Karpas-422 (cell line): ENCODE data around the gene SMARCB1. TPM values are rescaled to one million over a fixed set of nuclear protein-coding genes. Genes with fewer than 3 reads are reported as not detected.

Experiments used
- DNase-seq: peaks from one replicate; pipeline ENCODE4 v3.0.0-alpha.2; 2015
- H2AFZ ChIP-seq: fragments of 200-600 bp; sonication (generic); 2 replicates; pipeline ENCODE4 v1.6.1; 2014; ENCODE audit warnings: antibody characterized with exemption, low read length, mixed read lengths
- H3K27ac ChIP-seq: fragments of 200-600 bp; sonication (generic); 2 replicates; pipeline ENCODE4 v1.5.1; 2014; ENCODE audit warnings: mild to moderate bottlenecking, low read length, moderate library complexity
- H3K27me3 ChIP-seq: fragments of 200-600 bp; sonication (generic); 2 replicates; pipeline ENCODE4 v1.6.1; 2014; ENCODE audit warnings: low read length, mixed read lengths
- H3K36me3 ChIP-seq: fragments of 200-600 bp; sonication (generic); 2 replicates; pipeline ENCODE4 v1.6.1; 2014; ENCODE audit warnings: low read length, mixed read lengths; ENCODE audit not compliant: insufficient read depth
- H3K4me1 ChIP-seq: fragments of 200-600 bp; sonication (generic); 2 replicates; pipeline ENCODE4 v1.6.1; 2014; ENCODE audit warnings: mild to moderate bottlenecking, low read length, mixed read lengths
- H3K4me2 ChIP-seq: fragments of 200-600 bp; sonication (generic); 2 replicates; pipeline ENCODE4 v1.6.1; 2014; ENCODE audit warnings: low read length, low read depth, mild to moderate bottlenecking; ENCODE audit not compliant: poor library complexity, severe bottlenecking
- H3K4me3 ChIP-seq: fragments of 200-600 bp; sonication (generic); 2 replicates; pipeline ENCODE4 v1.5.1; 2014; ENCODE audit warnings: mild to moderate bottlenecking, antibody characterized with exemption, low read length, mixed read lengths
- H3K79me2 ChIP-seq: fragments of 200-600 bp; sonication (generic); 2 replicates; pipeline ENCODE4 v1.6.1; 2014; ENCODE audit warnings: mild to moderate bottlenecking, low read length, mixed read lengths
- H3K9ac ChIP-seq: fragments of 200-600 bp; sonication (generic); 2 replicates; pipeline ENCODE4 v1.6.0; 2014; ENCODE audit warnings: low read length
- H3K9me2 ChIP-seq: fragments of 200-600 bp; sonication (generic), shearing (Covaris generic); replicated peaks from 2 replicates; pipeline ENCODE4 v1.6.0; 2014; ENCODE audit warnings: mild to moderate bottlenecking, low read length, moderate library complexity; ENCODE audit not compliant: insufficient read depth
- H3K9me3 ChIP-seq: fragments of 300-700, 200-600 bp; sonication (generic); 2 replicates; pipeline ENCODE4 v1.6.1; 2014; ENCODE audit warnings: low read length, mixed read lengths
- H4K20me1 ChIP-seq: fragments of 200-600 bp; sonication (generic); 2 replicates; pipeline ENCODE4 v1.6.1; 2014; ENCODE audit warnings: mild to moderate bottlenecking, antibody characterized with exemption, low read length, low read depth; ENCODE audit not compliant: insufficient read depth
- total RNA-seq: library from RNA; depleted of rRNA; stranded (reverse); fragments of >200 nt; shearing (Covaris generic); gene quantifications from 2 replicates; pipeline ENCODE4 v1.2.3, GENCODE V29; 2014; ENCODE audit warnings: low replicate concordance

The SMARCB1 gene
- total RNA-seq, 1 experiment from 2014 or later, result 400 TPM

- no peak overlapping the region for H3K27ac ChIP-seq
- no peaks in the 10 kb centered on the region for H3K9me2 ChIP-seq
- H3K4me2 ChIP-seq, result no peak overlapping the region
- peaks cover 20% of the 10 kb centered on the region for H3K79me2 ChIP-seq
- H3K4me3 ChIP-seq, result no peak overlapping the region
- peaks cover 83% of the 10 kb centered on the region for H3K4me1 ChIP-seq
- H2AFZ ChIP-seq, result no peak overlapping the region
- no peaks in the 10 kb centered on the region for H3K27me3 ChIP-seq
- H3K9me3 ChIP-seq, result no peaks in the 10 kb centered on the region
- peaks cover 36% of the 10 kb centered on the region for H4K20me1 ChIP-seq
- H3K9ac ChIP-seq, result no peak overlapping the region
- DNase-seq, result no peak
- H3K36me3 ChIP-seq, result peaks cover 26% of the 10 kb centered on the region
Measured at GRCh38 chr22:23834406-23834792, 47.6 kb downstream of the SMARCB1 start.

GRCh38 chr22:23834793-23835483 lies 48.2 kb downstream of the SMARCB1 start:
- Histone ChIP-seq H3K36me3 (peaks cover 21% of the 10 kb centered on the region), H3K4me1 (peaks cover 80% of the 10 kb centered on the region), H3K9ac (0 out of 2 replicates have a peak overlapping the region, but pooled peaks have one; percentile 9), H2AFZ (no peak overlapping the region), H3K4me3 (no peak overlapping the region), H3K27me3 (no peaks in the 10 kb centered on the region), H3K79me2 (peaks cover 14% of the 10 kb centered on the region), H3K27ac (peak overlapping the region; percentile 98), H4K20me1 (peaks cover 30% of the 10 kb centered on the region), H3K9me3 (no peaks in the 10 kb centered on the region), H3K9me2 (no peaks in the 10 kb centered on the region), H3K4me2 (peak overlapping the region; percentile 9)
- DNase-seq, result no peak

GRCh38 chr22:23835484-23836144 lies 48.8 kb downstream of the SMARCB1 start:
- H3K36me3 ChIP-seq, result peaks cover 17% of the 10 kb centered on the region
- H2AFZ ChIP-seq, result no peak overlapping the region
- peaks cover 10% of the 10 kb centered on the region for H3K79me2 ChIP-seq
- peak overlapping the region; percentile 76 for H3K4me2 ChIP-seq
- H3K27me3 ChIP-seq, result no peaks in the 10 kb centered on the region
- peak overlapping the region; percentile 98 for H3K27ac ChIP-seq
- H3K9me2 ChIP-seq, result no peaks in the 10 kb centered on the region
- no peak for DNase-seq
- no peak overlapping the region for H3K4me3 ChIP-seq
- H3K4me1 ChIP-seq, result peaks cover 75% of the 10 kb centered on the region
- H3K9ac ChIP-seq, result 0 out of 2 replicates have a peak overlapping the region, but pooled peaks have one; percentile 9
- peaks cover 28% of the 10 kb centered on the region for H4K20me1 ChIP-seq
- no peaks in the 10 kb centered on the region for H3K9me3 ChIP-seq

DNA sequence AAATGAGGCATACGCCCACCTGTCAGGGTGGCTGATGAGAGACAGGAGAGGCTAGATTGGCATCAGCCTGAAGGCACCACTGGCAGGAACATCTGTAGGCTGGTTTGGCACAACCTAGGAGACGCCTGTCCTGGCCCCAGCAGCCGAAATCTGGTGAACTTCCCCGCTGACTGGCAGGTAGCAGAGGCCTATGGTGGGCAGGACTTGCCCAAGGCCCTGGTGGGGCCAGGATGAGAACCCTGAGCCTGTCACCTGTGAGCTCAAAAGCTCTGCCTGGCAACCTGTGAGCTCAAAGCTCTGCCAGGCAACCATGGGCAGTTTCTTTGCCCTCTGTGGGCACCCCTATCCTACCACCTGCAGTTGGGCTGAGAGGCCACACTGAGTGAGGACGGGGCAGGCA lies 49.5 kb downstream of the SMARCB1 start:
- Histone ChIP-seq H3K27me3 (no peaks in the 10 kb centered on the region), H3K9me3 (no peaks in the 10 kb centered on the region), H3K4me1 (peaks cover 71% of the 10 kb centered on the region), H3K79me2 (peaks cover 4% of the 10 kb centered on the region), H3K36me3 (peaks cover 11% of the 10 kb centered on the region), H4K20me1 (peaks cover 23% of the 10 kb centered on the region), H3K9ac (peak overlapping the region; percentile 76; the same call in 1 of the 2 replicates), H3K4me2 (peak overlapping the region; percentile 76), H3K9me2 (no peaks in the 10 kb centered on the region), H2AFZ (no peak overlapping the region), H3K27ac (peak overlapping the region; percentile 98), H3K4me3 (no peak overlapping the region; the same call in 1 of the 2 replicates)
- no peak for DNase-seq

DNA sequence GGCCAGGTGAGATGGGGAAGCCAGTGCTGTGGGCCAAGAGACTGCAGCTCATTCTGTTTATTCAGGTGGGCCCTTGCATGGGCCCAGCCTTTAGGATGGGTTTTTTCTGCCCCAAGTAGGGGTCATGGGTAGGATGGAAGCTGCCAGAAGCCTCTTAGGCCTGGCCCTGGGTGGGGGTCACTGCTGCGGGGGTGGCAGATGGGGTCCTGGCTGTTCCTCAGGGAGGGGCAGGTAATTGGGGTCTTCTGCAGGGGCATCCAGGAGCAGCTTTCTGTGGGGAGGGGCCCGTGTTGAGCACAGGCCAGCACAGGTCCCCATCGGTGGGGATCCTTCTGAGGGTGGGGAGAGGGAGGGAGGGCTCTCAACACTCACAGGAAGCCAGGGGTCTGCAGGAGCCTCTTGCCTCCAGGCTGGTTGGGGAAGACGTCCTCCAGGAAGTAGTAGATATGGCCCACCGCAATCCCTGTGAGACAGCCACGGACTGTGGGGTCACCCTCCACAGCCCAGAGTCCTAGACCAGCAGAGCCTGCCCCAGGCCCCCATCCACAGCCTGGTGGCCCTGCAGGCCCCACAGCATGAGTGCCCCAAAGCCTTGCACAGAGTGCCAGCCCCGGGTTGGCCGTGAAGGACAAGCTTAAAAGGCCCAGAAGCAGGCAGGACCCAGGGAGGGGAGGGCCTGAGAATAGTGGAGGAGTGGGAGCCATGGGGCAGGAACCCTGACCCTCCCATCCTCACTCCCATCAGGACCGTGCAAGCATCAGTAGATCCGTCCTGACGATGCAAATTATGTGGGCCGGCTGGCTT lies 50.1 kb downstream of the SMARCB1 start:
- Histone ChIP-seq H3K4me1 (peaks cover 70% of the 10 kb centered on the region), H3K9me3 (no peaks in the 10 kb centered on the region), H3K4me3 (peak overlapping the region; percentile 62; the same call in 1 of the 2 replicates), H3K9me2 (no peaks in the 10 kb centered on the region), H3K9ac (peak overlapping the region; percentile 76), H3K4me2 (peak overlapping the region; percentile 76), H3K79me2 (no peaks in the 10 kb centered on the region), H3K27me3 (no peaks in the 10 kb centered on the region), H4K20me1 (peaks cover 17% of the 10 kb centered on the region), H3K36me3 (peaks cover 9% of the 10 kb centered on the region), H2AFZ (no peak overlapping the region), H3K27ac (peak overlapping the region; percentile 98)
- peak; percentile 61 for DNase-seq

DNA sequence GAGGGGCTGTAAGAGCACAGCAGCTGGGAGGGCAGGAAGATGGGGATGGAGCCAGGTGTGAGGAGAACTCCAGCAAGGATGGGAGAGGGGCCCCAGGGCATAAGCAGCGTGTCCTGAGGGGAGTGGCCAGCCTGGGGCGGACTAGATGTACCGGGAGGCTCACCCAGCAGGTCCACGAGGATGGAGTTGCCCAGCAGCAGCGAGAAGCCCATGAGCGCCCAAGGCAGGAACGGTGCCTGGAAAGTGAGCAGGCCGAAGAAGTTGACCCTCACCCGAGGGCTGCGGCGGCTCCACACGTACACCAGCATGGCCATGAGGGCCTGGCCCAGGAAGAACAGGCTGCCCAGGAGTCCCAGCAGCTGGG lies 50.7 kb downstream of the SMARCB1 start:
- H3K9ac ChIP-seq, result peak overlapping the region; percentile 76
- peak overlapping the region; percentile 62; the same call in 1 of the 2 replicates for H3K4me3 ChIP-seq

DNA sequence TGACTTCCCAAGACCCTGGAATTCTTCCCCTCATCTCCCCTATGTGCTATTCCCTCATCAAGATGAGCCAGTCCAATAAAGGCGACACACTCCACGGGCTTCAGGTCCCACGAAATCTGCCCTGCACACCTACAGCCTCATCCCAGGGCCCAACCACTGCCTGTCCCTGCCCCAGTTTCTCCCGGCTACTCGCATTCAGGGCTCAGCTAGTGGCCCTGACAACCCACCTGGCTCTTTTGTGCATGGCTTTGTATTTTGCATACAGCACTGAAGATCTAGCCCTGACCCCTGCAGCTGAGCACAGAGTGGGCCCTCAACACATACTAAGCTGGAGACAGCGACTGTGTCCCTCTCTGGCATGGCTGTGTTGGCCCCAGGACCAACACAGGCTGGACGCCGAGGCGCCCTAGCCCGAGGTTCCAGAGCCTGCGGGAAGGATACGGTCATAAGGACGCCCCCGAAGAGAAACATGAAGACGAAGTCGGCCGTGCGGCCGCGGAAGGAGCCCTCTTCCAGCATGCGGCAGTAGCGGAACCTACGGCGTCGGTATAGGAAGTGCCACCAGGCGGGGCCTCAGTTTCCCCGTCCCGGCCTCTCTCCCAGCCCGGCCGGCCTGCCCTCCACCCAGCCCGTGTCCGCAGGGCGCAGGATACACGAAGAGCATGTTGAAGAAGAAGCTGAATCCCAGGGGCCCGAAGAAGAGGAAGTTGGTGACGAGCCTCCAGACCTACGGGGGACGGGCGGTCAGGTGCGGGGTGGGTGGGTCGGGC lies 51.3 kb downstream of the SMARCB1 start:
- no peaks in the 10 kb centered on the region for H3K79me2 ChIP-seq
- peaks cover 63% of the 10 kb centered on the region for H3K4me1 ChIP-seq
- peak overlapping the region; percentile 76 for H3K9ac ChIP-seq
- H3K9me3 ChIP-seq, result no peaks in the 10 kb centered on the region
- peak overlapping the region; percentile 62 for H3K4me3 ChIP-seq
- no peaks in the 10 kb centered on the region for H3K9me2 ChIP-seq
- DNase-seq, result peak; percentile 95
- peaks cover 9% of the 10 kb centered on the region for H3K36me3 ChIP-seq
- peaks cover 8% of the 10 kb centered on the region; the same call in 1 of the 2 replicates for H4K20me1 ChIP-seq
- peak overlapping the region; percentile 98 for H3K27ac ChIP-seq
- H2AFZ ChIP-seq, result no peak overlapping the region
- no peaks in the 10 kb centered on the region for H3K27me3 ChIP-seq
- H3K4me2 ChIP-seq, result peak overlapping the region; percentile 76

More for the DNA sequence above, 50.7 kb downstream of the SMARCB1 start:
- Histone ChIP-seq H3K27ac (peak overlapping the region; percentile 98), H2AFZ (no peak overlapping the region), H3K4me1 (peaks cover 66% of the 10 kb centered on the region), H3K4me2 (peak overlapping the region; percentile 76), H3K36me3 (peaks cover 9% of the 10 kb centered on the region), H3K27me3 (no peaks in the 10 kb centered on the region), H4K20me1 (peaks cover 11% of the 10 kb centered on the region; the same call in 1 of the 2 replicates), H3K9me2 (no peaks in the 10 kb centered on the region), H3K9me3 (no peaks in the 10 kb centered on the region), H3K79me2 (no peaks in the 10 kb centered on the region)
- DNase-seq, result no peak
